H1 (cell line): ENCODE measurements around the gene ZNF641. TPM values are rescaled to one million over a fixed set of nuclear protein-coding genes. Genes with fewer than 3 reads are reported as not detected.

Source experiments
- CTCF ChIA-PET: fragments of 300-600 bp; sonication (Branson Sonifier 250); formaldehyde crosslinking; loops from one replicate; lab custom pipeline; 2021; ENCODE audit not compliant: partially characterized antibody; lab: Charles Lee
- POLR2A ChIA-PET: fragments of 300-600 bp; sonication (Branson Sonifier 250); formaldehyde crosslinking; loops from one replicate; lab custom pipeline; 2021; ENCODE audit warnings: inconsistent platforms; ENCODE audit not compliant: partially characterized antibody; lab: Charles Lee
- DNase-seq, 2 experiments: peaks; one replicate each; pipeline versions ENCODE4 v3.0.0 to v3.0.0-alpha.2; 2010 to 2022; ENCODE audit warnings: low spot score in 2 of 2, low read depth in 1 of 2, mixed read lengths in 1 of 2
- FAIRE-seq: peaks from 2 replicates; lab custom pipeline; 2011; peaks lifted over from hg19 to GRCh38; lab: Jason Lieb, UNC
- H2AFZ ChIP-seq: 2 replicates; pipeline ENCODE4 v1.8.1; 2012; ENCODE audit warnings: low read length, inconsistent platforms
- H2AK5ac ChIP-seq: 2 replicates; pipeline ENCODE4 v1.6.1; 2013; ENCODE audit warnings: low read depth, low read length
- H2BK120ac ChIP-seq: replicated peaks from 2 replicates; pipeline ENCODE3; 2013; ENCODE audit warnings: low read depth, low read length, inconsistent platforms
- H2BK12ac ChIP-seq: 2 replicates; pipeline ENCODE4 v1.6.1; 2013; ENCODE audit warnings: low read depth, low read length
- H2BK15ac ChIP-seq: 2 replicates; pipeline ENCODE4 v1.6.1; 2013; ENCODE audit warnings: low read length
- H2BK20ac ChIP-seq: 2 replicates; pipeline ENCODE4 v1.6.1; 2013; ENCODE audit warnings: low read length
- H2BK5ac ChIP-seq: 2 replicates; pipeline ENCODE4 v1.6.1; 2013; ENCODE audit warnings: low read depth, low read length
- H3K14ac ChIP-seq: 2 replicates; pipeline ENCODE4 v1.6.1; 2013; ENCODE audit warnings: inconsistent platforms; ENCODE audit not compliant: insufficient read length
- H3K18ac ChIP-seq: 2 replicates; pipeline ENCODE4 v1.6.1; 2013; ENCODE audit warnings: low read length; ENCODE audit errors: extremely low read depth
- H3K23ac ChIP-seq: 2 replicates; pipeline ENCODE4 v1.6.1; 2013; ENCODE audit warnings: inconsistent platforms; ENCODE audit not compliant: insufficient read length
- H3K23me2 ChIP-seq: 2 replicates; pipeline ENCODE4 v1.6.1; 2013; ENCODE audit warnings: low read depth, low read length
- H3K27ac ChIP-seq: 2 replicates; pipeline ENCODE4 v1.6.1; 2011; ENCODE audit warnings: low read depth, low read length, inconsistent platforms
- H3K27me3 ChIP-seq, 4 experiments: replicated peaks in 1 of 4; 1 replicate in 1 of 4; 2 replicates in 3 of 4; pipeline versions ENCODE4 v1.6.1 to v1.8.1; 2011 to 2013; ENCODE audit warnings: low read length in 3 of 4, mild to moderate bottlenecking in 3 of 4, inconsistent platforms in 2 of 4, mixed read lengths in 2 of 4, moderate library complexity in 1 of 4; ENCODE audit not compliant: control insufficient read depth in 3 of 4, insufficient read depth in 3 of 4; ENCODE audit errors: extremely low read depth in 1 of 4
- H3K36me3 ChIP-seq, 4 experiments: 2 replicates each; pipeline versions ENCODE4 v1.6.1 to v1.8.1; 2011 to 2013; ENCODE audit warnings: mild to moderate bottlenecking in 4 of 4, low read length in 3 of 4, moderate library complexity in 2 of 4, control low read depth in 1 of 4, inconsistent platforms in 1 of 4; ENCODE audit not compliant: insufficient read depth in 4 of 4, control insufficient read depth in 2 of 4
- H3K4ac ChIP-seq: replicated peaks from 2 replicates; pipeline ENCODE3; 2013; ENCODE audit warnings: low read length, low read depth, mixed read lengths, inconsistent platforms; ENCODE audit not compliant: insufficient read length
- H3K4me1 ChIP-seq, 4 experiments: replicated peaks in 1 of 4; 1 replicate in 1 of 4; 2 replicates in 3 of 4; pipeline versions ENCODE4 v1.6.1 to v1.8.1; 2011 to 2013; ENCODE audit warnings: low read length in 3 of 4, inconsistent platforms in 2 of 4, mixed read lengths in 1 of 4; ENCODE audit not compliant: insufficient read depth in 4 of 4, control insufficient read depth in 3 of 4
- H3K4me2 ChIP-seq, 2 experiments: 2 replicates each; pipeline versions ENCODE4 v1.6.1 to v1.8.1; 2011 to 2013; ENCODE audit warnings: low read depth in 2 of 2, low read length in 2 of 2, control low read depth in 1 of 2, inconsistent platforms in 1 of 2, mild to moderate bottlenecking in 1 of 2; ENCODE audit not compliant: insufficient read depth in 1 of 2
- H3K4me3 ChIP-seq, 4 experiments: fragments of 200-600, 300-600 bp in 1 of 4; sonication (generic), shearing (Covaris generic), sonication (Bioruptor Twin) in 1 of 4; 2 replicates each; pipeline versions ENCODE4 v1.5.1 to v1.8.1; 2011 to 2016; ENCODE audit warnings: low read length in 4 of 4, low read depth in 3 of 4, control low read depth in 2 of 4, inconsistent platforms in 2 of 4, mild to moderate bottlenecking in 2 of 4, mixed read lengths in 1 of 4, moderate library complexity in 1 of 4; ENCODE audit not compliant: insufficient read depth in 2 of 4; ENCODE audit errors: extremely low read depth in 1 of 4
- H3K56ac ChIP-seq: replicated peaks from 2 replicates; pipeline ENCODE3; 2013; ENCODE audit warnings: low read depth, mild to moderate bottlenecking, mixed read lengths, low read length, inconsistent platforms; ENCODE audit not compliant: insufficient read length
- H3K79me1 ChIP-seq: 2 replicates; pipeline ENCODE4 v1.6.1; 2013; ENCODE audit warnings: low read depth, low read length, control low read depth
- H3K79me2 ChIP-seq, 2 experiments: 2 replicates each; pipeline versions ENCODE4 v1.6.1 to v1.8.1; 2012 to 2013; ENCODE audit warnings: low read length in 2 of 2, mild to moderate bottlenecking in 2 of 2, inconsistent platforms in 1 of 2; ENCODE audit not compliant: insufficient read depth in 2 of 2, control insufficient read depth in 1 of 2
- H3K9ac ChIP-seq, 4 experiments: replicated peaks in 1 of 4; 1 replicate in 1 of 4; 2 replicates in 3 of 4; pipeline versions ENCODE4 v1.6.1 to v1.8.1; 2011 to 2013; ENCODE audit warnings: low read depth in 3 of 4, low read length in 3 of 4, control low read depth in 2 of 4, mild to moderate bottlenecking in 2 of 4, moderate library complexity in 2 of 4, inconsistent platforms in 1 of 4; ENCODE audit errors: extremely low read depth in 1 of 4
- H3K9me3 ChIP-seq, 2 experiments: 2 replicates each; pipeline versions ENCODE4 v1.6.1 to v1.8.1; 2012 to 2013; ENCODE audit warnings: mild to moderate bottlenecking in 2 of 2, moderate library complexity in 2 of 2, control low read depth in 1 of 2, inconsistent platforms in 1 of 2, low read depth in 1 of 2, low read length in 1 of 2, mixed read lengths in 1 of 2; ENCODE audit not compliant: insufficient read depth in 2 of 2
- H4K20me1 ChIP-seq, 2 experiments: replicated peaks in 1 of 2; 2 replicates each; pipeline versions ENCODE3 to v1.8.1; 2011 to 2013; ENCODE audit warnings: inconsistent platforms in 2 of 2, low read length in 2 of 2, mild to moderate bottlenecking in 1 of 2; ENCODE audit not compliant: insufficient read depth in 2 of 2, control insufficient read depth in 1 of 2
- H4K5ac ChIP-seq: 2 replicates; pipeline ENCODE4 v1.6.1; 2013; ENCODE audit warnings: low read length, low read depth, mixed read lengths, inconsistent platforms; ENCODE audit not compliant: insufficient read length
- H4K8ac ChIP-seq: 2 replicates; pipeline ENCODE4 v1.8.0; 2013; ENCODE audit warnings: mild to moderate bottlenecking, moderate library complexity, low read length, inconsistent platforms; ENCODE audit not compliant: insufficient read depth; ENCODE audit errors: extremely low read depth
- H4K91ac ChIP-seq: replicated peaks from 2 replicates; pipeline ENCODE3; 2013; ENCODE audit warnings: low read length, mixed read lengths, inconsistent platforms; ENCODE audit not compliant: insufficient read length
- ASH2L ChIP-seq: fragments of 200-600, 300-600 bp; sonication (generic); IDR thresholded peaks from one replicate; pipeline ENCODE4 v1.7.1; 2017; ENCODE audit warnings: low read length
- CBX5 ChIP-seq: fragments of 300-800, 300-1000 bp; sonication (generic); IDR thresholded peaks from 2 replicates; pipeline ENCODE4 v1.7.1; 2016; ENCODE audit warnings: antibody characterized with exemption, low read length, low read depth
- CHD1 ChIP-seq: IDR thresholded peaks from 2 replicates; pipeline ENCODE4 v1.6.1; 2012; ENCODE audit warnings: low read depth, low read length, improper control_type of control experiment
- CTBP2 ChIP-seq: IDR thresholded peaks from 2 replicates; pipeline ENCODE4 v1.7.0; 2011; ENCODE audit warnings: borderline replicate concordance, mild to moderate bottlenecking, moderate library complexity, mixed read lengths, low read length; ENCODE audit not compliant: insufficient read depth, insufficient read length
- GABPA ChIP-seq: IDR thresholded peaks from 2 replicates; pipeline ENCODE4 v1.6.1; 2011; ENCODE audit warnings: mild to moderate bottlenecking, low read length, moderate library complexity, borderline replicate concordance; ENCODE audit not compliant: insufficient read depth
- HDAC6 ChIP-seq: IDR thresholded peaks from one replicate; pipeline ENCODE4 v1.7.1; 2012; ENCODE audit warnings: low read depth, mild to moderate bottlenecking, inconsistent platforms, low read length, moderate library complexity
- JUN ChIP-seq: IDR thresholded peaks from 2 replicates; pipeline ENCODE4 v1.6.1; 2011; ENCODE audit warnings: low read depth, mild to moderate bottlenecking, improper control_type of control experiment, low read length
- MAFK ChIP-seq: IDR thresholded peaks from 2 replicates; pipeline ENCODE4 v1.6.1; 2012; ENCODE audit warnings: low read depth, mild to moderate bottlenecking, improper control_type of control experiment, low read length
- RFX5 ChIP-seq: IDR thresholded peaks from 2 replicates; pipeline ENCODE4 v1.6.1; 2011; ENCODE audit warnings: low read depth, low read length, improper control_type of control experiment, borderline replicate concordance
- SP1 ChIP-seq: IDR thresholded peaks from 2 replicates; pipeline ENCODE4 v1.6.1; 2011; ENCODE audit warnings: low read depth, low read length
- SUZ12 ChIP-seq: fragments of 200-600 bp; sonication (generic); IDR thresholded peaks from 2 replicates; pipeline ENCODE4 v1.6.1; 2012; ENCODE audit warnings: mild to moderate bottlenecking, inconsistent platforms, low read length, moderate library complexity, mixed read lengths
- TCF12 ChIP-seq: IDR thresholded peaks from 2 replicates; pipeline ENCODE4 v1.6.1; 2011; ENCODE audit warnings: low read depth, mild to moderate bottlenecking, low read length
- USF2 ChIP-seq: IDR thresholded peaks from 2 replicates; pipeline ENCODE4 v1.6.1; 2011; ENCODE audit warnings: low read length, improper control_type of control experiment
- WGBS, 2 experiments: shearing (Covaris generic) in 1 of 2; methylation state at CpG; one replicate each; pipeline versions ENCODE4 v1.1.6 to v1.1.7; 2013 to 2015; ENCODE audit warnings: low lambda C conversion rate in 2 of 2, mixed read lengths in 2 of 2, inconsistent platforms in 1 of 2, low coverage in 1 of 2, missing lambda C conversion rate in 1 of 2; ENCODE audit not compliant: insufficient replicate concordance in 2 of 2, insufficient coverage in 1 of 2, insufficient read length in 1 of 2; ENCODE audit errors: extremely low coverage in 1 of 2, missing lambda C conversion rate in 1 of 2; 5-methylcytosine and 5-hydroxymethylcytosine counted together
- polyA plus RNA-seq, 7 experiments: library from polyadenylated mRNA; depleted of rRNA in 3 of 7; stranded (reverse) in 5 of 7; unstranded in 2 of 7; fragments of >200 nt in 5 of 7; fragments of 200-250 nt in 2 of 7; gene quantifications; 1 replicate in 5 of 7; 2 replicates in 1 of 7; 4 replicates in 1 of 7; pipeline versions ENCODE4 v1.2.1 to v1.2.3, GENCODE V29; 2011 to 2013; ENCODE audit warnings: missing spikeins in 2 of 7, mixed read lengths in 2 of 7
- total RNA-seq: library from RNA; stranded (reverse); fragmentation: NEBNext Ultra II Directional; extraction: Animal tissue kit (Norgen Biotek cat#: 25700); gene quantifications from 2 replicates; pipeline ENCODE4 v1.2.1, GENCODE V29; 2021

The ZNF641 gene
- total and polyA plus RNA-seq, 2 of the 8 experiments (the other 6 are each of a cell fraction or from before 2014, with no cell fraction given) = 2.4 to 6.2 TPM

DNA sequence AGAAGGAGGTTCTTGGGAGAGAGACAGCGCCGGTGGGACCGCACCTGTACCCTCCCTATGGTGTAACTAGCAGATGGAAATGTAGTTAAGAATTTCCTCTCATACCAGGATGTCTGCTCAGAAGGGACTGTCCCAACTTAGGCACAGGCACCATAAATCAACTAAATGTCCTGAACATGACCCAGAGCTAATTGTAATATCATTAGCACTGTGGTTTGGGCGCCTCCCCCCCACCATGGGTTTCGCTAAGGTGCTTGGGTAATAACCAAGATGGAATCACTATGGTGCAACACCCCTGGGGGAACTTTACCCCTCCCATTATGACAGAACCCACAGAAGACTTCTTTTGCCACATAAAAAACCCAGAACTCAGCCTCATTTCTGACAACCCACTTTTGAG, 15.9 kb downstream of the ZNF641 start:
- Histone ChIP-seq H4K8ac (no peak overlapping the region), H4K20me1 (no peaks in the 10 kb centered on the region), H3K79me1 (no peaks in the 10 kb centered on the region), H3K4me1 (no peaks in the 10 kb centered on the region), H3K18ac (no peak overlapping the region), H3K4me3 (no peak overlapping the region), H3K36me3 (no peaks in the 10 kb centered on the region), H4K5ac (no peak overlapping the region), H2AFZ (no peak overlapping the region), H2BK120ac (no peak overlapping the region), H3K27ac (no peak overlapping the region), H3K14ac (no peak overlapping the region), H4K91ac (no peak overlapping the region), H2BK5ac (no peak overlapping the region), H3K56ac (no peak overlapping the region), H2BK20ac (no peak overlapping the region), H3K23me2 (no peaks in the 10 kb centered on the region), H3K4me2 (no peak overlapping the region), H2BK12ac (no peak overlapping the region), H3K9me3 (peaks cover 0 to 4% of the 10 kb centered on the region in 2 experiments; a peak in 2 of 4 replicates), H3K79me2 (no peaks in the 10 kb centered on the region), H3K9ac (no peak overlapping the region), H3K27me3 (no peaks in the 10 kb centered on the region), H2AK5ac (no peak overlapping the region), H2BK15ac (no peak overlapping the region), H3K4ac (no peak overlapping the region), H3K23ac (no peak overlapping the region)
- ChIA-PET CTCF (interaction anchor here (0.7 to 1.7 kb wide), 3 partner anchors 35 to 145 kb away, joined by 3 to 6 read pairs (median 6); no protein-coding TSS in a partner anchor), POLR2A (interaction anchor here (1.0 kb wide), 1 partner anchor 24 kb away, joined by 3 read pairs; no protein-coding TSS in a partner anchor)
- WGBS, 2 experiments = 88% methylated on average over 5 of the region's 5 CpGs; no CpG with 5 or more reads in 1 of the 2 experiments
- DNase-seq (no peak), FAIRE-seq (no peak)
- no peak for TF ChIP-seq CTBP2
- no peak for TF ChIP-seq JUN
- no peak for TF ChIP-seq HDAC6
- no peak for TF ChIP-seq RFX5
- TF ChIP-seq CHD1 = no peak
- no peak for TF ChIP-seq ASH2L
- no peak for TF ChIP-seq USF2
- TF ChIP-seq TCF12 = no peak
- no peak for TF ChIP-seq GABPA
- TF ChIP-seq MAFK = no peak
- TF ChIP-seq SP1 = no peak
- TF ChIP-seq SUZ12 = no peak
- no peak for TF ChIP-seq CBX5
